K562 (cell line): Measurements from ENCODE around the gene RRBP1. TPM values are rescaled to one million over a fixed set of nuclear protein-coding genes. Genes with fewer than 3 reads are reported as not detected.

ENCODE experiments used
- ATAC-seq: fragments of 200-7000 bp; cut with Tn5 transposase; 3 replicates; pipeline ENCODE4 v1.9.1; 2020; ENCODE audit warnings: moderate library complexity
- BruUV-seq: library from RNA; stranded (reverse); fragments of 400-500 nt; replicated peaks from 2 replicates; lab custom pipeline; 2021; lab: Mats Ljungman, UMichigan
- CTCF ChIA-PET: fragments of 300-600 bp; formaldehyde crosslinking; extraction: SDS; loops from one replicate; lab custom pipeline; 2021; ENCODE audit warnings: low intra/inter-chr PET ratio; lab: Yijun Ruan, JAX
- POLR2A ChIA-PET: fragments of 300-600, 350-650 bp; sonication (Branson Sonifier 250); formaldehyde crosslinking; extraction: SDS; loops from one replicate; lab custom pipeline; 2021; ENCODE audit warnings: antibody characterized with exemption, inconsistent platforms; lab: Yijun Ruan, JAX
- DNase-seq, 4 experiments: peaks; one replicate each; pipeline versions ENCODE4 v3.0.0 to v3.0.0-alpha.2; 2011 to 2018; ENCODE audit warnings: low spot score in 3 of 4, mixed read lengths in 3 of 4; ENCODE audit errors: extremely low read depth in 1 of 4
- FAIRE-seq: peaks from 2 replicates; lab custom pipeline; 2011; peaks lifted over from hg19 to GRCh38; lab: Jason Lieb, UNC
- H2AFZ ChIP-seq: 2 replicates; pipeline ENCODE4 v1.6.0; 2011; ENCODE audit warnings: low read depth, low read length, control low read depth, inconsistent platforms
- H3K27ac ChIP-seq: fragments of 200-600 bp; 3 replicates; pipeline ENCODE4 v1.8.0; 2011; ENCODE audit warnings: low read depth, mild to moderate bottlenecking, control low read depth, inconsistent platforms, low read length, moderate library complexity, mixed read lengths; ENCODE audit errors: extremely low read depth
- H3K27me3 ChIP-seq, 2 experiments: fragments of 300-600 bp in 1 of 2; 2 replicates in 1 of 2; 3 replicates in 1 of 2; pipeline versions ENCODE4 v1.6.0 to v1.8.0; 2011; ENCODE audit warnings: inconsistent platforms in 2 of 2, low read length in 2 of 2, mild to moderate bottlenecking in 1 of 2, mixed read lengths in 1 of 2, moderate library complexity in 1 of 2; ENCODE audit not compliant: control insufficient read depth in 2 of 2, insufficient read depth in 2 of 2
- H3K36me3 ChIP-seq: fragments of 300-600 bp; 3 replicates; pipeline ENCODE4 v1.8.0; 2011; ENCODE audit warnings: mild to moderate bottlenecking, low read length, inconsistent platforms; ENCODE audit not compliant: control insufficient read depth, insufficient read depth
- H3K4me1 ChIP-seq, 2 experiments: fragments of 200-600 bp in 1 of 2; replicated peaks in 1 of 2; 2 replicates in 1 of 2; 3 replicates in 1 of 2; pipeline versions ENCODE4 v1.5.1 to v1.8.0; 2011; ENCODE audit warnings: inconsistent platforms in 2 of 2, low read length in 2 of 2, mild to moderate bottlenecking in 1 of 2, mixed read lengths in 1 of 2, moderate library complexity in 1 of 2; ENCODE audit not compliant: control insufficient read depth in 2 of 2, insufficient read depth in 2 of 2
- H3K4me2 ChIP-seq: 2 replicates; pipeline ENCODE4 v1.6.1; 2011; ENCODE audit warnings: low read length, control low read depth, inconsistent platforms, mixed read lengths; ENCODE audit not compliant: insufficient read depth
- H3K4me3 ChIP-seq: fragments of 200-600 bp; sonication (generic), shearing (Covaris generic); 2 replicates; pipeline ENCODE4 v1.5.1; 2016; ENCODE audit warnings: control low read depth, inconsistent platforms
- H3K79me2 ChIP-seq: fragments of 200-600 bp; 3 replicates; pipeline ENCODE4 v1.8.0; 2011; ENCODE audit warnings: low read length, inconsistent platforms; ENCODE audit not compliant: control insufficient read depth, insufficient read depth
- H3K9ac ChIP-seq, 2 experiments: 2 replicates each; pipeline versions ENCODE4 v1.6.0 to v1.6.1; 2011; ENCODE audit warnings: low read depth in 2 of 2, low read length in 2 of 2, control low read depth in 1 of 2, inconsistent platforms in 1 of 2, mild to moderate bottlenecking in 1 of 2, mixed read lengths in 1 of 2; ENCODE audit not compliant: insufficient read depth in 1 of 2
- H3K9me1 ChIP-seq: one replicate; pipeline ENCODE4 v1.6.0; 2011; ENCODE audit warnings: inconsistent platforms, mild to moderate bottlenecking, low read length, moderate library complexity; ENCODE audit not compliant: control insufficient read depth, insufficient read depth
- H3K9me3 ChIP-seq: replicated peaks from 2 replicates; pipeline ENCODE4 v1.5.1; 2011; ENCODE audit warnings: low read depth, low read length, inconsistent platforms; ENCODE audit not compliant: control insufficient read depth, insufficient read depth
- H4K20me1 ChIP-seq: replicated peaks from 2 replicates; pipeline ENCODE4 v1.6.1; 2011; ENCODE audit warnings: low read length, inconsistent platforms, mixed read lengths; ENCODE audit not compliant: control insufficient read depth, insufficient read depth
- ARID1B ChIP-seq: fragments of 450-650 bp; IDR thresholded peaks from 2 replicates; pipeline ENCODE4 v1.6.1; 2016; ENCODE audit warnings: antibody characterized with exemption, mild to moderate bottlenecking, inconsistent platforms
- ILF3 ChIP-seq: fragments of 450-650 bp; IDR thresholded peaks from 2 replicates; pipeline ENCODE4 v1.6.1; 2018; ENCODE audit warnings: antibody characterized with exemption, mild to moderate bottlenecking, moderate library complexity, borderline replicate concordance
- RERE ChIP-seq: sonication (generic); formaldehyde crosslinking; IDR thresholded peaks from 2 replicates; pipeline ENCODE4 v1.8.0; 2023; ENCODE audit warnings: missing genetic modification reagents, mild to moderate bottlenecking, borderline replicate concordance
- SRSF7 ChIP-seq: fragments of 200-400 bp; formaldehyde crosslinking; optimal IDR thresholded peaks from 2 replicates; pipeline ENCODE3; 2017; ENCODE audit warnings: mild to moderate bottlenecking, low read depth, low read length
- WGBS: fragments of 100-300 bp; shearing (Covaris generic); methylation state at CpG from one replicate; pipeline ENCODE4 v1.1.6; 2016; ENCODE audit warnings: low coverage, mixed read lengths; ENCODE audit not compliant: insufficient coverage; ENCODE audit errors: missing lambda C conversion rate; 5-methylcytosine and 5-hydroxymethylcytosine counted together
- in situ Hi-C: fragments of 300-500 bp; cut with MboI; formaldehyde crosslinking; loops from 4 replicates; pipeline ENCODE4 v1.15.0; 2018; ENCODE audit warnings: inconsistent platforms, mixed read lengths
- intact Hi-C: fragments of 100-400 bp; cut with micrococcal nuclease; formaldehyde crosslinking; loops from 2 replicates; pipeline ENCODE4 v1.14.2; 2022
- polyA plus RNA-seq, 8 experiments: library from polyadenylated mRNA; depleted of rRNA in 4 of 8; stranded (reverse) in 5 of 8; unstranded in 3 of 8; fragments of >200 nt; fragmentation: Nextera tagmentation in 2 of 8; fragmentation: Illumina TruSeq in 1 of 8; extraction: Ambion mirVana in 2 of 8; extraction: Trizol in 1 of 8; gene quantifications; 2 replicates each; pipeline versions ENCODE4 v1.2.1 to v1.2.3, GENCODE V29; 2011 to 2014; ENCODE audit warnings: inconsistent platforms in 1 of 8, missing spikeins in 1 of 8
- total RNA-seq, 7 experiments: library from RNA; depleted of rRNA in 6 of 7; stranded (reverse); fragments of >200 nt in 6 of 7; fragmentation: Illumina TruSeq in 2 of 7; extraction: Trizol in 2 of 7; gene quantifications; 2 replicates each; pipeline versions ENCODE4 v1.2.1 to v1.2.3, GENCODE V29; 2011 to 2021; ENCODE audit warnings: low replicate concordance in 1 of 7

Gene RRBP1
- total and polyA plus RNA-seq, 9 of the 15 experiments (the other 6 are each of a cell fraction or from before 2014, with no cell fraction given), result 0.84 to 32.0 (median 17.6) TPM

DNA sequence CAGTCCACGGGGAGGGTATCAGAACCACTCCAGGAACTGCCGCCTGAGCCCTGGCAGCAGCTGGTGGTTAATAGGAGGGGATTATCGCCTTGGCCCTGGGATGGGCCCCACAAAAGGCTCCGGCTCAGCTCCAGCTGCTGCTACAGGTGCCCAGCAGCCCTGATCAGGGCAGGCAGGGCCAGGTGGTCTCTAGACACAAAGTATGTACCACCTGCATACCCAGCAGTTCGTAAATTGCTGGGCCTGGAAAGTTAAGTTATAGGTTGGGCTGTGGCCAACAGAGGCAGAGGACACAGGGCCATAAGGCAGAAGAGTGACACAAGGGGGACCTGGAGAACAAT is 35.1 kb downstream of the RRBP1 start:
- ChIA-PET POLR2A (no interaction called here), CTCF (no interaction called here)
- Histone ChIP-seq H3K9me1 (peaks cover 4% of the 10 kb centered on the region), H3K27ac (no peak overlapping the region), H3K4me1 (peaks cover 0 to 15% of the 10 kb centered on the region in 2 experiments; a peak in 2 of 5 replicates), H4K20me1 (peaks cover 6% of the 10 kb centered on the region), H3K4me3 (no peak overlapping the region), H3K4me2 (no peak overlapping the region), H3K27me3 (no peaks in the 10 kb centered on the region), H2AFZ (no peak overlapping the region), H3K79me2 (no peaks in the 10 kb centered on the region; the same call in 2 of the 3 replicates), H3K9me3 (no peaks in the 10 kb centered on the region), H3K9ac (no peak overlapping the region), H3K36me3 (no peaks in the 10 kb centered on the region)
- DNase-seq (no peak), FAIRE-seq (no peak), ATAC-seq (no peak)
- TF ChIP-seq ILF3, result no peak
- TF ChIP-seq SRSF7, result no peak
- TF ChIP-seq ARID1B, result no peak
- TF ChIP-seq RERE (CRISPR knock-in tag), result no peak
- no TSS peak for BruUV-seq
- in situ Hi-C loops, result no loop called here
- intact Hi-C loops, result no loop called here
- 74% methylated on average over 5 of the region's 5 CpGs for WGBS
